DND-41 (cell line): ENCODE data around the gene CDK8.

Experiments used
- ATAC-seq: fragments of 200-7000 bp; cut with Tn5 transposase; 3 replicates; pipeline ENCODE4 v1.9.1; 2021; ENCODE audit warnings: low read depth; ENCODE audit not compliant: insufficient read depth
- DNase-seq: peaks from one replicate; pipeline ENCODE4 v3.0.0-alpha.2; 2020
- H2AFZ ChIP-seq: 2 replicates; pipeline ENCODE4 v1.6.0; 2012; ENCODE audit warnings: low read depth, low read length
- H3K27ac ChIP-seq: 2 replicates; pipeline ENCODE4 v1.5.1; 2012; ENCODE audit warnings: low read length, inconsistent platforms
- H3K27me3 ChIP-seq: fragments of 200-600 bp; sonication (generic); 2 replicates; pipeline ENCODE4 v1.6.0; 2012; ENCODE audit warnings: low read length, mild to moderate bottlenecking, inconsistent platforms; ENCODE audit not compliant: insufficient read depth, poor library complexity
- H3K36me3 ChIP-seq: 2 replicates; pipeline ENCODE4 v1.5.1; 2012; ENCODE audit warnings: low read length, inconsistent platforms; ENCODE audit not compliant: insufficient read depth
- H3K4me1 ChIP-seq: 2 replicates; pipeline ENCODE4 v1.5.1; 2012; ENCODE audit warnings: mild to moderate bottlenecking, low read length; ENCODE audit not compliant: insufficient read depth
- H3K4me2 ChIP-seq: 2 replicates; pipeline ENCODE4 v1.6.0; 2012; ENCODE audit warnings: mild to moderate bottlenecking, moderate library complexity, low read length, inconsistent platforms; ENCODE audit not compliant: insufficient read depth
- H3K4me3 ChIP-seq, 2 experiments: fragments of 200-600 bp in 1 of 2; shearing (Covaris generic) in 1 of 2; 2 replicates each; pipeline ENCODE4 v1.5.1; 2012 to 2016; ENCODE audit warnings: inconsistent platforms in 2 of 2, low read length in 2 of 2, mild to moderate bottlenecking in 2 of 2, low read depth in 1 of 2, moderate library complexity in 1 of 2
- H3K79me2 ChIP-seq: 2 replicates; pipeline ENCODE4 v1.6.0; 2012; ENCODE audit warnings: low read length, inconsistent platforms; ENCODE audit not compliant: insufficient read depth
- H3K9ac ChIP-seq: 2 replicates; pipeline ENCODE4 v1.6.0; 2012; ENCODE audit warnings: low read depth, mild to moderate bottlenecking, inconsistent platforms, low read length, moderate library complexity
- H3K9me3 ChIP-seq: 2 replicates; pipeline ENCODE4 v1.5.1; 2012; ENCODE audit warnings: low read length, moderate library complexity, mild to moderate bottlenecking, inconsistent platforms; ENCODE audit not compliant: insufficient read depth, severe bottlenecking
- H4K20me1 ChIP-seq: 2 replicates; pipeline ENCODE4 v1.6.0; 2012; ENCODE audit warnings: low read length; ENCODE audit not compliant: insufficient read depth
- EZH2 ChIP-seq: IDR thresholded peaks from 3 replicates; pipeline ENCODE4 v1.6.1; 2012; ENCODE audit warnings: borderline replicate concordance, low read depth, mild to moderate bottlenecking, moderate library complexity, low read length, inconsistent platforms; ENCODE audit not compliant: severe bottlenecking
- TF ChIP-seq, protein P1 (sequence below): IDR thresholded peaks from 2 replicates; pipeline ENCODE4 v1.5.1; 2012; ENCODE audit warnings: borderline replicate concordance, low read length, moderate library complexity, mild to moderate bottlenecking; ENCODE audit not compliant: poor library complexity, severe bottlenecking; ENCODE audit errors: extremely low read depth

CDK8 gene

DNA sequence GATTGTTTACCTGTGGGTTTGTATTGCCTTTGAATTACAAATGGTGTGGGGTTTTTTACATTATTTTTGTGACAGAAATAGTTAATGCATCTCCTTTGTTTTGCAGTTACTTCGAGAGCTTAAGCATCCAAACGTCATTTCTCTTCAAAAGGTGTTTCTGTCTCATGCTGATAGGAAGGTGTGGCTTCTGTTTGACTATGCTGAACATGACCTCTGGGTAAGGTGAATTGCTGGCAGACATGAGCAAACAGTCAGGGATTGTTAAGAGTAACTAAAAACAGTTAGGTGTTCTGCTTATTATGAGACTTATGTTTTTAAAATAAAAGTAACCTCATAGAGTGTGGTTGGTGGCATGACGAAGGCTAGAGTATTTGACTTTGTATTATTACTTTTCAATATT, 95.0 kb downstream of the CDK8 start:
- TF ChIP-seq, protein P1, sequence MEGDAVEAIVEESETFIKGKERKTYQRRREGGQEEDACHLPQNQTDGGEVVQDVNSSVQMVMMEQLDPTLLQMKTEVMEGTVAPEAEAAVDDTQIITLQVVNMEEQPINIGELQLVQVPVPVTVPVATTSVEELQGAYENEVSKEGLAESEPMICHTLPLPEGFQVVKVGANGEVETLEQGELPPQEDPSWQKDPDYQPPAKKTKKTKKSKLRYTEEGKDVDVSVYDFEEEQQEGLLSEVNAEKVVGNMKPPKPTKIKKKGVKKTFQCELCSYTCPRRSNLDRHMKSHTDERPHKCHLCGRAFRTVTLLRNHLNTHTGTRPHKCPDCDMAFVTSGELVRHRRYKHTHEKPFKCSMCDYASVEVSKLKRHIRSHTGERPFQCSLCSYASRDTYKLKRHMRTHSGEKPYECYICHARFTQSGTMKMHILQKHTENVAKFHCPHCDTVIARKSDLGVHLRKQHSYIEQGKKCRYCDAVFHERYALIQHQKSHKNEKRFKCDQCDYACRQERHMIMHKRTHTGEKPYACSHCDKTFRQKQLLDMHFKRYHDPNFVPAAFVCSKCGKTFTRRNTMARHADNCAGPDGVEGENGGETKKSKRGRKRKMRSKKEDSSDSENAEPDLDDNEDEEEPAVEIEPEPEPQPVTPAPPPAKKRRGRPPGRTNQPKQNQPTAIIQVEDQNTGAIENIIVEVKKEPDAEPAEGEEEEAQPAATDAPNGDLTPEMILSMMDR = no peak
- no peak for TF ChIP-seq EZH2
- Histone ChIP-seq H4K20me1 (no peaks in the 10 kb centered on the region; the same call in 1 of the 2 replicates), H3K79me2 (no peaks in the 10 kb centered on the region), H3K4me2 (no peak overlapping the region), H3K27ac (no peak overlapping the region), H3K9ac (no peak overlapping the region), H3K36me3 (peaks cover 18% of the 10 kb centered on the region; the same call in 1 of the 2 replicates), H3K4me1 (no peaks in the 10 kb centered on the region), H3K9me3 (no peaks in the 10 kb centered on the region), H3K27me3 (no peaks in the 10 kb centered on the region), H3K4me3 (no peak overlapping the region), H2AFZ (no peak overlapping the region)
- no peak for DNase-seq
- ATAC-seq = no peak

DNA sequence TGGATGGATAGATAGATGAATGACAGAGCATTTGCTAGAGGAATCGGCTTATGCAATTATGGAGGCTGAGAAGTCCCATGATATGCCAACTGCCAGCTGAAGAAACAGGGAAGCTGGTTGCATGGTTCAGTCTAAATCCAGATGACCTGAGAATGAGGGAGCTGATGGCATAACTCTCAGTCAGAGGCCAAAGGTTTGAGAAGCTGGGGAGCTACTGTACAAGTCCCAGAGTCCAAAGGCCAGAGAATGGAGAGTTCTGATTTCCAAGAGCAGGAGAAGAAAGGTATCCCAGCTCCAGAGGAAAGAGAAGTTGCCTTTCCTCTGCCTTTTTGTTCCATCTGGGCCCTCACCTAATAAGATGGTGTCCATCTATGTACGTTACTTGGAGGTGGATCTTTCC, 108.3 kb downstream of the CDK8 start:
- H3K79me2 ChIP-seq = no peaks in the 10 kb centered on the region
- peaks cover 6% of the 10 kb centered on the region; the same call in 1 of the 2 replicates for H3K36me3 ChIP-seq
- no peaks in the 10 kb centered on the region for H3K9me3 ChIP-seq
- no peaks in the 10 kb centered on the region for H3K4me1 ChIP-seq
- DNase-seq (no peak), ATAC-seq (no peak)
- H3K4me2 ChIP-seq = no peak overlapping the region
- H3K27me3 ChIP-seq = no peaks in the 10 kb centered on the region
- H4K20me1 ChIP-seq = no peaks in the 10 kb centered on the region
- no peak overlapping the region for H3K9ac ChIP-seq
- TF ChIP-seq, protein P1 = no peak
- TF ChIP-seq EZH2 = no peak
- no peak overlapping the region for H3K27ac ChIP-seq
- H2AFZ ChIP-seq = no peak overlapping the region
- H3K4me3 ChIP-seq = no peak overlapping the region

DNA sequence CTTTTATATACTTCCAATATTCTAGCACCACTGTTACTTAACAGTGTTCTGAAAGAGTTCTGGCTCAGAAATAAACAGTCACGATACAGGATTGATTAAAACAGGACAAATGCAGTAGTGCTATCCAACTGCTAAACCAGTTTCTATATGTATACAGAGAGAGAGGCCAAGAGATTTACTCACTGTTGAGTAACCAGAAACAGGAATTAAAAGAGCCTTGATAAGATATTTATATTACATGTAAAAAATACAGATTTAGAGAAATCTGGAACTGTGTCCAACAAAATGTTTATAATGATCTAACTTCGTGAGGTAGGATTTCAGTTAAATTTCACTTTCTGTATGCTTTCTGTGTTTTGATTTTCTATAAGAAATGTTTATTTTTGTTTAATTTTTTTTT, 116.6 kb downstream of the CDK8 start:
- Histone ChIP-seq H3K9ac (no peak overlapping the region), H3K4me2 (no peak overlapping the region), H3K27me3 (no peaks in the 10 kb centered on the region), H3K4me1 (peaks cover 16% of the 10 kb centered on the region), H4K20me1 (no peaks in the 10 kb centered on the region), H2AFZ (no peak overlapping the region), H3K9me3 (no peaks in the 10 kb centered on the region), H3K27ac (no peak overlapping the region), H3K36me3 (no peaks in the 10 kb centered on the region), H3K79me2 (no peaks in the 10 kb centered on the region), H3K4me3 (no peak overlapping the region)
- ATAC-seq (no peak), DNase-seq (no peak)
- TF ChIP-seq EZH2 = no peak
- TF ChIP-seq, protein P1 = no peak

DNA sequence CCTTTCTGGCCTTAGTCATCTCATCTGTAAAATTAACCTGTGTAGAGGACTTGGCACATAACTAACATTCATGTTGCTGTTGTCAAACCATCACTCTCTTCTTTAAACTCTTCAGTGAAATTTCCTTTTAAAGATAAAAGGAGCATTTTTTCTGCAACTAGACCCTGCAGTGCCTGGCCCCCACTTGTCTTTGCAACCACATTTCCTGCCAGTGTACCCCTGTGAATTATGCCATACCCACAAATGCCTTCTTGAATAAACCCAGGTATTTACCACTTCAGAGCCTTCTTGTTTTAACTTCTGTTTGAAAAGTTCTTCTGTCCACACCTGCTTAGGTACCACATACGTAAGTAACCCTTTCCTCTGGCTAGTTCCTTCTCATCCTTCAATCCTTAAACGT, 118.8 kb downstream of the CDK8 start:
- peaks cover 16% of the 10 kb centered on the region for H3K4me1 ChIP-seq
- peak; percentile 57 for DNase-seq
- H3K79me2 ChIP-seq = no peaks in the 10 kb centered on the region
- TF ChIP-seq, protein P1 = no peak
- TF ChIP-seq EZH2 = no peak
- H3K9me3 ChIP-seq = no peaks in the 10 kb centered on the region
- H4K20me1 ChIP-seq = peaks cover 4% of the 10 kb centered on the region; the same call in 1 of the 2 replicates
- no peak overlapping the region for H3K9ac ChIP-seq
- no peak overlapping the region for H3K4me2 ChIP-seq
- ATAC-seq = peak; percentile 86
- no peaks in the 10 kb centered on the region for H3K27me3 ChIP-seq
- no peak overlapping the region for H3K4me3 ChIP-seq
- H3K36me3 ChIP-seq = no peaks in the 10 kb centered on the region
- H2AFZ ChIP-seq = no peak overlapping the region
- no peak overlapping the region for H3K27ac ChIP-seq
